Stimulated activated CD8-positive, alpha-beta memory T cell treated with anti-CD3 and anti-CD28 coated beads, Interleukin-7, amount 100 ng/mL, for 24 hours (primary cell): ENCODE data around the gene HSPB6.
"Not testable (repeated sequence)": the region's sequence is repeated elsewhere in the genome, so short reads cannot be mapped to it uniquely, and the experiment has no call there.

Source experiments
- DNase-seq: peaks from one replicate; pipeline ENCODE4 v3.0.0-alpha.2; 2020; ENCODE audit warnings: low read depth

HSPB6 gene

GRCh38 chr19:35785339-35785627 lies 28.5 kb upstream of the HSPB6 start:
- no peak for DNase-seq

- no peak for DNase-seq
These were observed 27.9 kb upstream of the HSPB6 start for GRCh38 chr19:35784503-35785338.

GRCh38 chr19:35783469-35784434 lies 26.9 kb upstream of the HSPB6 start:
- DNase-seq, result no peak

GRCh38 chr19:35782589-35782988 lies 25.8 kb upstream of the HSPB6 start:
- DNase-seq, result no peak

GRCh38 chr19:35781650-35782049 lies 24.8 kb upstream of the HSPB6 start:
- DNase-seq, result no peak

GRCh38 chr19:35780717-35781116 lies 23.9 kb upstream of the HSPB6 start:
- no peak for DNase-seq

- DNase-seq, result no peak
These were observed 23.2 kb upstream of the HSPB6 start for GRCh38 chr19:35780058-35780457.

- DNase-seq, result no peak
These were observed 22.2 kb upstream of the HSPB6 start for GRCh38 chr19:35779033-35779432.

GRCh38 chr19:35777961-35778360 lies 21.1 kb upstream of the HSPB6 start:
- DNase-seq, result no peak

GRCh38 chr19:35777086-35777841 lies 20.4 kb upstream of the HSPB6 start:
- DNase-seq, result no peak

GRCh38 chr19:35776102-35776788 lies 19.4 kb upstream of the HSPB6 start:
- no peak for DNase-seq

- DNase-seq, result peak; percentile 98
These were observed 18.7 kb upstream of the HSPB6 start, which contains the start of gene ARHGAP33 for GRCh38 chr19:35775298-35776101. TSS of gene ARHGAP33 (plus strand) at chr19:35775564. CDS start at chr19:35775659, 95 bp downstream.

- DNase-seq, result no peak
These were observed 18.1 kb upstream of the HSPB6 start for GRCh38 chr19:35775046-35775297.

- no peak for DNase-seq
These were observed 17.6 kb upstream of the HSPB6 start for GRCh38 chr19:35774274-35775045.

GRCh38 chr19:35773020-35773806 lies 16.4 kb upstream of the HSPB6 start:
- no peak for DNase-seq

- not testable (repeated sequence) for DNase-seq
These were observed 15.5 kb upstream of the HSPB6 start for GRCh38 chr19:35772362-35772761.

GRCh38 chr19:35768082-35768421 lies 11.2 kb upstream of the HSPB6 start:
- DNase-seq, result no peak

- DNase-seq, result no peak
These were observed 10.7 kb upstream of the HSPB6 start for GRCh38 chr19:35767288-35768081.
